ENCODE measurements around the gene OCLN. TPM values are rescaled to one million over a fixed set of nuclear protein-coding genes. Genes with fewer than 3 reads are reported as not detected.
"Not testable (repeated sequence)": the region's sequence is repeated elsewhere in the genome, so short reads cannot be mapped to it uniquely, and the experiment has no call there.

Gene OCLN
- total RNA-seq, 6 experiments from 2014 or later, result 0.38 to 1.3 (median 0.66) TPM

- H3K27ac Mint-ChIP-seq, result no peak overlapping the region
- H3K9me3 Mint-ChIP-seq, result peaks cover 5% of the 10 kb centered on the region
- no peak for TF ChIP-seq CTCF (IDR thresholded peaks at IDR 0.05)
- H3K27me3 Mint-ChIP-seq (ENCODE audit: insufficient read depth), result peaks cover 3% of the 10 kb centered on the region; the same call in 1 of the 2 replicates
- H3K4me1 Mint-ChIP-seq (ENCODE audit: low read depth), result peaks cover 6% of the 10 kb centered on the region
- no peak for DNase-seq
- H3K36me3 Mint-ChIP-seq (ENCODE audit: low read depth), result no peaks in the 10 kb centered on the region
- H3K4me3 Mint-ChIP-seq, result no peak overlapping the region
Observed at GRCh38 chr5:69451941-69452647, 40.5 kb upstream of the OCLN start.

- H3K36me3 Mint-ChIP-seq (ENCODE audit: low read depth); H3K4me3 Mint-ChIP-seq; DNase-seq; H3K27ac Mint-ChIP-seq; H3K9me3 Mint-ChIP-seq; H3K4me1 Mint-ChIP-seq (ENCODE audit: low read depth); H3K27me3 Mint-ChIP-seq (ENCODE audit: insufficient read depth): not testable (repeated sequence)
Observed at GRCh38 chr5:69453487-69453886, 39.1 kb upstream of the OCLN start.

- H3K36me3 Mint-ChIP-seq (ENCODE audit: low read depth), result no peaks in the 10 kb centered on the region
- DNase-seq, result no peak
- H3K27ac Mint-ChIP-seq, result no peak overlapping the region
- H3K27me3 Mint-ChIP-seq (ENCODE audit: insufficient read depth), result peaks cover 8% of the 10 kb centered on the region; the same call in 1 of the 2 replicates
- peaks cover 6% of the 10 kb centered on the region for H3K4me1 Mint-ChIP-seq (ENCODE audit: low read depth)
- H3K4me3 Mint-ChIP-seq, result no peak overlapping the region
- peaks cover 5% of the 10 kb centered on the region for H3K9me3 Mint-ChIP-seq
- TF ChIP-seq CTCF (IDR thresholded peaks at IDR 0.05), result no peak
Observed at GRCh38 chr5:69454460-69455249, 37.9 kb upstream of the OCLN start.

GRCh38 chr5:69455428-69455988 is 37.1 kb upstream of the OCLN start:
- not testable (repeated sequence) for H3K9me3 Mint-ChIP-seq; H3K4me1 Mint-ChIP-seq (ENCODE audit: low read depth); H3K4me3 Mint-ChIP-seq; H3K36me3 Mint-ChIP-seq (ENCODE audit: low read depth); H3K27me3 Mint-ChIP-seq (ENCODE audit: insufficient read depth); DNase-seq; H3K27ac Mint-ChIP-seq

GRCh38 chr5:69462170-69462569 is 30.4 kb upstream of the OCLN start:
- peaks cover 5% of the 10 kb centered on the region; the same call in 1 of the 2 replicates for H3K36me3 Mint-ChIP-seq (ENCODE audit: low read depth)
- H3K9me3 Mint-ChIP-seq, result 0 out of 2 replicates have a peak, but pooled peaks cover 8% of the 10 kb centered on the region
- H3K27me3 Mint-ChIP-seq (ENCODE audit: insufficient read depth), result peaks cover 7% of the 10 kb centered on the region
- DNase-seq, result no peak
- no peaks in the 10 kb centered on the region for H3K4me1 Mint-ChIP-seq (ENCODE audit: low read depth)
- no peak overlapping the region for H3K4me3 Mint-ChIP-seq
- TF ChIP-seq CTCF (IDR thresholded peaks at IDR 0.05), result no peak
- H3K27ac Mint-ChIP-seq, result no peak overlapping the region

- DNase-seq; H3K4me1 Mint-ChIP-seq (ENCODE audit: low read depth); H3K36me3 Mint-ChIP-seq (ENCODE audit: low read depth); H3K4me3 Mint-ChIP-seq; H3K27ac Mint-ChIP-seq; H3K27me3 Mint-ChIP-seq (ENCODE audit: insufficient read depth); H3K9me3 Mint-ChIP-seq: not testable (repeated sequence)
Observed at GRCh38 chr5:69466375-69466774, 26.2 kb upstream of the OCLN start.
